Activated CD8-positive, alpha-beta memory T cell treated with anti-CD3 and anti-CD28 coated beads for 24 hours (primary cell): Measurements from ENCODE around the gene CFAP141.
A peak's percentile ranks its signal among the peaks of the same experiment; 100 is the strongest.

ENCODE experiments used
- DNase-seq: peaks from one replicate; pipeline ENCODE4 v3.0.0-alpha.2; 2020

Gene CFAP141

GRCh38 chr1:154207262-154207661, 1.1 kb upstream of the CFAP141 start:
- peak; percentile 47 for DNase-seq

- DNase-seq, result peak; percentile 56
Measured at GRCh38 chr1:154205778-154206177, 355 bp downstream of the CFAP141 start.

- no peak for DNase-seq
Measured at GRCh38 chr1:154199563-154199879, 6.6 kb downstream of the CFAP141 start.

GRCh38 chr1:154198756-154199562, 7.2 kb downstream of the CFAP141 start:
- DNase-seq, result no peak

- DNase-seq, result no peak
Measured at GRCh38 chr1:154193821-154194220, 12.3 kb downstream of the CFAP141 start.

- DNase-seq, result no peak
Measured at GRCh38 chr1:154192476-154192875, 13.7 kb downstream of the CFAP141 start.

GRCh38 chr1:154191990-154192461, 14.1 kb downstream of the CFAP141 start, which contains the start of gene TPM3:
Gene TPM3 (minus strand): TSS chr1:154192100. CDS start chr1:154192018, 82 bp downstream.
- no peak for DNase-seq

- no peak for DNase-seq
Measured at GRCh38 chr1:154190550-154190949, 15.6 kb downstream of the CFAP141 start.

- no peak for DNase-seq
Measured at GRCh38 chr1:154186852-154187501, 19.2 kb downstream of the CFAP141 start.

- DNase-seq, result peak; percentile 83
Measured at GRCh38 chr1:154186177-154186576, 20.0 kb downstream of the CFAP141 start.

GRCh38 chr1:154183046-154183915, 22.9 kb downstream of the CFAP141 start:
- peak; percentile 97 for DNase-seq

- peak; percentile 91 for DNase-seq
Measured at GRCh38 chr1:154182344-154183045, 23.6 kb downstream of the CFAP141 start.

GRCh38 chr1:154181944-154182343, 24.2 kb downstream of the CFAP141 start:
- DNase-seq, result no peak

- no peak for DNase-seq
Measured at GRCh38 chr1:154179946-154180687, 26.0 kb downstream of the CFAP141 start.

GRCh38 chr1:154178911-154179811, 27.0 kb downstream of the CFAP141 start:
- DNase-seq, result no peak

- DNase-seq, result no peak
Measured at GRCh38 chr1:154178013-154178412, 28.1 kb downstream of the CFAP141 start.

- DNase-seq, result no peak
Measured at GRCh38 chr1:154176337-154176736, 29.8 kb downstream of the CFAP141 start.

- DNase-seq, result no peak
Measured at GRCh38 chr1:154174654-154175053, 31.5 kb downstream of the CFAP141 start.

GRCh38 chr1:154171880-154172279, 34.3 kb downstream of the CFAP141 start:
- no peak for DNase-seq

GRCh38 chr1:154171223-154171583, 34.9 kb downstream of the CFAP141 start:
- DNase-seq, result no peak
